Measurements from ENCODE around the gene CFAP97.

The CFAP97 gene

GRCh38 chr4:185115827-185116232, 88.0 kb downstream of the CFAP97 start:
- no peak for DNase-seq (ENCODE audit: low read depth)
- no peak for TF ChIP-seq CTCF (IDR thresholded peaks at IDR 0.05; ENCODE audit: insufficient read depth, low read depth, low read length, missing control alignments)
- no peak overlapping the region for H3K4me3 ChIP-seq (ENCODE audit: low read depth, low read length)

GRCh38 chr4:185113340-185113739, 90.5 kb downstream of the CFAP97 start:
- H3K4me3 ChIP-seq (ENCODE audit: low read depth, low read length): no peak overlapping the region
- TF ChIP-seq CTCF (IDR thresholded peaks at IDR 0.05; ENCODE audit: insufficient read depth, low read depth, low read length, missing control alignments): no peak
- DNase-seq (ENCODE audit: low read depth): no peak

- no peak for DNase-seq (ENCODE audit: low read depth)
- no peak for TF ChIP-seq CTCF (IDR thresholded peaks at IDR 0.05; ENCODE audit: insufficient read depth, low read depth, low read length, missing control alignments)
- no peak overlapping the region for H3K4me3 ChIP-seq (ENCODE audit: low read depth, low read length)
Measured at GRCh38 chr4:185112104-185112503, 91.7 kb downstream of the CFAP97 start.

GRCh38 chr4:185110375-185110823, 93.4 kb downstream of the CFAP97 start:
- no peak overlapping the region for H3K4me3 ChIP-seq (ENCODE audit: low read depth, low read length)
- TF ChIP-seq CTCF (IDR thresholded peaks at IDR 0.05; ENCODE audit: insufficient read depth, low read depth, low read length, missing control alignments): no peak
- no peak for DNase-seq (ENCODE audit: low read depth)

GRCh38 chr4:185109736-185110135, 94.1 kb downstream of the CFAP97 start:
- TF ChIP-seq CTCF (IDR thresholded peaks at IDR 0.05; ENCODE audit: insufficient read depth, low read depth, low read length, missing control alignments): no peak
- no peak overlapping the region for H3K4me3 ChIP-seq (ENCODE audit: low read depth, low read length)
- DNase-seq (ENCODE audit: low read depth): no peak
